ENCODE results near the gene NDUFB11. TPM values are rescaled to one million over a fixed set of nuclear protein-coding genes. Genes with fewer than 3 reads are reported as not detected.

The NDUFB11 gene
- total RNA-seq, 2 experiments from 2014 or later = 82.9 to 89.8 TPM

DNA sequence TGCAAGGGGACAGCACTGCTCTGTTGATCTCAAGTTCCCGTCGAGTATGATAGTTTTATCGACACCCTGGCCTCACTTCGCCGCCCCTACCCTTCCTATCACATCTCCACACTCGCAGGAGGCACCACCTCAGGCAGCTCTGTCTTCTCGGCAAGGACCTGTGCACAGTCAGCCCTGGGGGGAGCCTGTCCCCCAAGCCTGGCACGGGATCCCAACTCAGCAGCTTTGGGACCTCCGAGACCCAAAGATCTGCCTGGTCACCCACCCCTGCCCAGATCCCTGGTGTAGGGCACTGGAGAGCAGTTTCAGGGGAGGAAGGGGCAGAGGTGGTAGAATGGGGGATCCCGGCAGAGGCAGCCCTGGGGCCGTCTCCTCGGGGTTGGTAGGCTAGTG, 31.1 kb upstream of the NDUFB11 start:
- no peak for TF ChIP-seq CTCF (IDR thresholded peaks at IDR 0.05)
- H3K27me3 Mint-ChIP-seq = no peaks in the 10 kb centered on the region
- H3K9me3 Mint-ChIP-seq = no peaks in the 10 kb centered on the region
- ChIA-PET CTCF (no interaction called here), POLR2A (no interaction called here)
- H3K4me1 Mint-ChIP-seq (ENCODE audit: low read depth) = peaks cover 2% of the 10 kb centered on the region
- no peak overlapping the region for H3K27ac Mint-ChIP-seq
- no peak for DNase-seq
- H3K4me3 Mint-ChIP-seq = no peak overlapping the region
- no peak for ATAC-seq
- intact Hi-C loops (cut with micrococcal nuclease) = no loop called here
- H3K36me3 Mint-ChIP-seq (ENCODE audit: low read depth) = peaks cover 23% of the 10 kb centered on the region

DNA sequence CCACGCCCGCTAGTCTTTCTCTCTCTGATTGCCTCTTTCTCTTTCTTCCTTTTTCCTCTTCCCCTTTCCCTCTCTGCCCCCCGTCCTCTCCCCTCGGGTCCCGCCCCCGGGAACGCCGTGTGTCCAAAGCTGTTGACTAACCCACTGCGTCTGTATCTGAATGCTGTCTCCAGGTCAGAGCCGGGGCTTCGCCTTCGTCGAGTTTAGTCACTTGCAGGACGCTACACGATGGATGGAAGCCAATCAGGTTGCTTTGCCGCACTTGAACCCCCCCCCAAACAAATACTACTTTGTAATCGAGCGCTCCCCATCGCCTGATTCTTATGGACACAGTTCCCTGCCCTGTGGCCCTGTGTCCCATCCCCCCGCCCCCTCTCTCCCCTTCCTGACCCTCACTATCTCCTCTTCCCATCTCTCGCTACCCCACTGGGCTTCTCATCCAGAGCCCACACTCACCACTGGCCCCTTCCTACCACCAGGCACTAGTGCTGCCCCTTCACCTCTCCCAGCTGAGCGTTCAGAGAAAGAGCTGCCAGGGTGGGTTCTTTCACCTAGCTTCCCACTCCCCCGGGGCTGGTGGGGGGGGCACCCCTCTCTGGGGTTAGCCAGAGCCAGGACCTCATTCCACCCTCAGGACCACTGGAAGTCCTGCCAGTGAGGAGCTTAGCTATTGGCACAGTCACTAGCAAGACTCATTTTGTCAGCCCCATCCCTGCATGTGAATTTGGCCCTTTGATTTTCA, 30.5 kb upstream of the NDUFB11 start:
- Mint-ChIP-seq H3K9me3 (no peaks in the 10 kb centered on the region), H3K4me3 (no peak overlapping the region), H3K36me3 (ENCODE audit: low read depth) (peaks cover 22% of the 10 kb centered on the region), H3K27ac (no peak overlapping the region), H3K27me3 (no peaks in the 10 kb centered on the region), H3K4me1 (ENCODE audit: low read depth) (peaks cover 2% of the 10 kb centered on the region)
- DNase-seq = no peak
- CTCF ChIA-PET = interaction anchor here (0.5 kb wide), 1 partner anchor 161 kb away, joined by 4 read pairs; no protein-coding TSS in a partner anchor
- intact Hi-C loops (cut with micrococcal nuclease) = no loop called here
- POLR2A ChIA-PET = no interaction called here
- TF ChIP-seq CTCF (IDR thresholded peaks at IDR 0.05) = no peak
- no peak for ATAC-seq

DNA sequence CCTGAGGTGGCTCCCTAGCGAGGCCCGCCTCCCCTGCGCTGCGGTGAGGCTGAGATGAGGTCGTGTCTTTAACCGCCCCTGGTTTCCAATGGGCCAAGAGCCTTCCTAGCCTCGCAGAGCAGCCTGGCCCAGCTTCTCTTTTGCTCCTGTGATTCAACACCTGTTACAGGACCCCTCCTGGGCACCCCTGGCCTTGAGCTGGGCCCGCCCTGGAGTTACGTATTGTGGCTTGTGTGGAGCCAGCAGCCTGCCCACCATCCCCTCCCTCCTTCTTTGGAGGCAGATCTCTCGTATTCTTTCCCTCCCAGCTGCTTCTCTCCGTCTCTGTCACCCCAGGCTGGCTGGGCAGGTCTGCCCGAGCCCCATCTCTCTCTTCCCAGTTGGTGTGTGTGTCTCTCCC, 29.9 kb upstream of the NDUFB11 start:
- Mint-ChIP-seq H3K4me3 (no peak overlapping the region), H3K9me3 (no peaks in the 10 kb centered on the region), H3K4me1 (ENCODE audit: low read depth) (peaks cover 2% of the 10 kb centered on the region), H3K27ac (no peak overlapping the region), H3K27me3 (no peaks in the 10 kb centered on the region), H3K36me3 (ENCODE audit: low read depth) (peaks cover 20% of the 10 kb centered on the region)
- ATAC-seq (no peak), DNase-seq (no peak)
- intact Hi-C loops (cut with micrococcal nuclease) = no loop called here
- ChIA-PET POLR2A (no interaction called here), CTCF (no interaction called here)
- no peak for TF ChIP-seq CTCF (IDR thresholded peaks at IDR 0.05)

GRCh38 chrX:47172971-47173792, 28.7 kb upstream of the NDUFB11 start:
- no peak for TF ChIP-seq CTCF (IDR thresholded peaks at IDR 0.05)
- H3K4me1 Mint-ChIP-seq (ENCODE audit: low read depth) = peaks cover 7% of the 10 kb centered on the region
- no peak overlapping the region for H3K4me3 Mint-ChIP-seq
- no peaks in the 10 kb centered on the region for H3K27me3 Mint-ChIP-seq
- ChIA-PET POLR2A (interaction anchor here (0.6 kb wide), 1 partner anchor 1170 kb away, joined by 3 read pairs; no protein-coding TSS in a partner anchor), CTCF (no interaction called here)
- intact Hi-C loops (cut with micrococcal nuclease) = no loop called here
- DNase-seq (no peak), ATAC-seq (no peak)
- no peak overlapping the region for H3K27ac Mint-ChIP-seq
- H3K9me3 Mint-ChIP-seq = no peaks in the 10 kb centered on the region
- H3K36me3 Mint-ChIP-seq (ENCODE audit: low read depth) = peaks cover 22% of the 10 kb centered on the region

DNA sequence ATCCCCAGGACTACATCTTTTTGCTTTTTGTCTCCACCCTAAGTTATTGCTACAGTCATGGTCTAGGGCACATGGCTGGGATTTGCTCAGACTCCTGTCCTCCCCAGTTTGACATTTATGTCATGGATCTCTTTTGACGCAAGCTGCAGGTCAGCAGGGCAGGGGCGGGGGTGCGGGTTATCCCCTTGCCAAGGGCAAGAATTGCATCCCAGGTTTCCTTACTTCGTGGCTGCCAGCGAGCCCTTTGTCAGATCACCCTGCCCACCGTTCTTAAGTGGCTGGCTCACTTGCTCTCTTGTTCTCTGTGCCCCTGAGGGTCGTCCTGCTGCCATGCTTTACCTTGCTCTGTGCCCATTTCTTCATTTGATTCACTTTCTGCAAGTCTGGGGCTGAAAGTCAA, 28.0 kb upstream of the NDUFB11 start:
- CTCF ChIA-PET = no interaction called here
- intact Hi-C loops (cut with micrococcal nuclease) = no loop called here

More for the DNA sequence above, 28.0 kb upstream of the NDUFB11 start:
- POLR2A ChIA-PET = no interaction called here
- ATAC-seq (no peak), DNase-seq (no peak)
- TF ChIP-seq CTCF (IDR thresholded peaks at IDR 0.05) = no peak
- Mint-ChIP-seq H3K4me3 (no peak overlapping the region), H3K4me1 (ENCODE audit: low read depth) (peaks cover 10% of the 10 kb centered on the region), H3K27me3 (no peaks in the 10 kb centered on the region), H3K36me3 (ENCODE audit: low read depth) (peaks cover 18% of the 10 kb centered on the region), H3K9me3 (no peaks in the 10 kb centered on the region), H3K27ac (no peak overlapping the region)

Data from activated CD8-positive, alpha-beta T cell treated with anti-CD3 and anti-CD28 coated beads for 36 hours (primary cell).